IMR-90 (cell line): ENCODE data around the gene BLVRB. TPM values are rescaled to one million over a fixed set of nuclear protein-coding genes. Genes with fewer than 3 reads are reported as not detected.

Experiments used
- ATAC-seq: fragments of 200-7000 bp; cut with Tn5 transposase; 2 replicates; pipeline ENCODE4 v1.9.1; 2020; ENCODE audit warnings: low read depth, mild to moderate bottlenecking, moderate library complexity
- BruUV-seq: library from RNA; stranded (reverse); fragments of 400-500 nt; replicated peaks from 2 replicates; lab custom pipeline; 2021; lab: Mats Ljungman, UMichigan
- CTCF ChIA-PET: fragments of 300-600 bp; formaldehyde crosslinking; extraction: SDS; loops from one replicate; lab custom pipeline; 2021; ENCODE audit warnings: antibody characterized with exemption; lab: Yijun Ruan, JAX
- POLR2A ChIA-PET: fragments of 300-600 bp; sonication (Branson Sonifier 250); formaldehyde crosslinking; loops from one replicate; lab custom pipeline; 2022; ENCODE audit warnings: antibody characterized with exemption; ENCODE audit not compliant: unreplicated experiment; lab: Charles Lee
- DNase-seq: peaks from one replicate; pipeline ENCODE4 v3.0.0; 2013
- H2AFZ ChIP-seq: replicated peaks from 2 replicates; pipeline ENCODE3; 2013; ENCODE audit warnings: low read length, mild to moderate bottlenecking; ENCODE audit not compliant: poor library complexity
- H2AK5ac ChIP-seq: 2 replicates; pipeline ENCODE4 v1.6.1; 2013; ENCODE audit warnings: low read depth, low read length, inconsistent platforms
- H2AK9ac ChIP-seq: replicated peaks from 2 replicates; pipeline ENCODE3; 2013; ENCODE audit warnings: mild to moderate bottlenecking, low read depth, low read length, moderate library complexity; ENCODE audit not compliant: poor library complexity
- H2BK120ac ChIP-seq: 2 replicates; pipeline ENCODE4 v1.6.1; 2013; ENCODE audit warnings: low read depth, low read length, inconsistent platforms
- H2BK15ac ChIP-seq: 3 replicates; pipeline ENCODE4 v1.6.1; 2013; ENCODE audit warnings: low read depth, low read length, inconsistent platforms
- H2BK20ac ChIP-seq: 2 replicates; pipeline ENCODE4 v1.6.1; 2013; ENCODE audit warnings: low read depth, mild to moderate bottlenecking, inconsistent platforms, low read length, moderate library complexity
- H2BK5ac ChIP-seq: 2 replicates; pipeline ENCODE4 v1.6.1; 2013; ENCODE audit warnings: mild to moderate bottlenecking, low read depth, low read length, inconsistent platforms; ENCODE audit not compliant: poor library complexity, severe bottlenecking
- H3K14ac ChIP-seq: replicated peaks from 2 replicates; pipeline ENCODE4 v1.6.1; 2013; ENCODE audit warnings: low read depth, low read length, inconsistent platforms
- H3K18ac ChIP-seq: 2 replicates; pipeline ENCODE4 v1.6.1; 2013; ENCODE audit warnings: low read depth, low read length, control low read depth
- H3K23ac ChIP-seq: 2 replicates; pipeline ENCODE4 v1.6.1; 2013; ENCODE audit warnings: low read depth, low read length, inconsistent platforms
- H3K27ac ChIP-seq: 2 replicates; pipeline ENCODE4 v1.5.1; 2013; ENCODE audit warnings: mild to moderate bottlenecking, control low read depth, low read length; ENCODE audit not compliant: insufficient read depth
- H3K27me3 ChIP-seq: 2 replicates; pipeline ENCODE4 v1.6.1; 2013; ENCODE audit warnings: low read length; ENCODE audit not compliant: control insufficient read depth, insufficient read depth
- H3K36me3 ChIP-seq: 2 replicates; pipeline ENCODE4 v1.6.1; 2013; ENCODE audit warnings: low read length, mixed read lengths; ENCODE audit not compliant: control insufficient read depth, insufficient read depth
- H3K4ac ChIP-seq: 2 replicates; pipeline ENCODE4 v1.6.1; 2013; ENCODE audit warnings: low read depth, low read length, inconsistent platforms
- H3K4me1 ChIP-seq: 2 replicates; pipeline ENCODE4 v1.6.1; 2013; ENCODE audit warnings: low read length, mixed read lengths; ENCODE audit not compliant: control insufficient read depth, insufficient read depth
- H3K4me2 ChIP-seq: 2 replicates; pipeline ENCODE4 v1.6.1; 2013; ENCODE audit warnings: low read depth, mild to moderate bottlenecking, control low read depth, low read length, moderate library complexity
- H3K4me3 ChIP-seq: 2 replicates; pipeline ENCODE4 v1.5.1; 2013; ENCODE audit warnings: low read depth, mild to moderate bottlenecking, control low read depth, low read length, moderate library complexity; ENCODE audit not compliant: insufficient read depth
- H3K56ac ChIP-seq: 2 replicates; pipeline ENCODE4 v1.6.1; 2013; ENCODE audit warnings: low read length, inconsistent platforms; ENCODE audit not compliant: insufficient read depth; ENCODE audit errors: extremely low read depth
- H3K79me1 ChIP-seq, 2 experiments: 2 replicates each; pipeline ENCODE4 v1.6.1; 2013; ENCODE audit warnings: low read length in 2 of 2, inconsistent platforms in 1 of 2, low read depth in 1 of 2
- H3K9ac ChIP-seq: 2 replicates; pipeline ENCODE4 v1.6.1; 2013; ENCODE audit warnings: low read depth, low read length, control low read depth
- H3K9me1 ChIP-seq: 2 replicates; pipeline ENCODE4 v1.6.1; 2013; ENCODE audit warnings: low read length, inconsistent platforms; ENCODE audit not compliant: insufficient read depth
- H3K9me3 ChIP-seq: 2 replicates; pipeline ENCODE4 v1.6.1; 2013; ENCODE audit warnings: low read length; ENCODE audit not compliant: control insufficient read depth, insufficient read depth
- H4K20me1 ChIP-seq: 2 replicates; pipeline ENCODE4 v1.6.1; 2013; ENCODE audit warnings: low read length, inconsistent platforms; ENCODE audit not compliant: insufficient read depth
- H4K5ac ChIP-seq: 2 replicates; pipeline ENCODE4 v1.6.1; 2013; ENCODE audit warnings: mild to moderate bottlenecking, low read depth, low read length, control low read depth
- H4K8ac ChIP-seq, 2 experiments: 2 replicates each; pipeline ENCODE4 v1.6.1; 2013; ENCODE audit warnings: low read depth in 2 of 2, low read length in 2 of 2, control low read depth in 1 of 2, inconsistent platforms in 1 of 2
- H4K91ac ChIP-seq: 2 replicates; pipeline ENCODE4 v1.6.1; 2013; ENCODE audit warnings: low read depth, low read length, inconsistent platforms; ENCODE audit not compliant: insufficient read depth
- BHLHE40 ChIP-seq: fragments of 150-350 bp; IDR thresholded peaks from 2 replicates; pipeline ENCODE4 v1.6.1; 2016; ENCODE audit warnings: mild to moderate bottlenecking, low read depth, low read length
- CEBPB ChIP-seq: IDR thresholded peaks from 2 replicates; pipeline ENCODE4 v1.6.1; 2012; ENCODE audit warnings: low read depth, low read length, improper control_type of control experiment
- CHD1 ChIP-seq: IDR thresholded peaks from 2 replicates; pipeline ENCODE4 v1.6.1; 2012; ENCODE audit warnings: low read depth, low read length, improper control_type of control experiment
- CTCF ChIP-seq: conservative IDR thresholded peaks from 2 replicates; pipeline ENCODE4 v1.5.1; 2012; ENCODE audit warnings: mild to moderate bottlenecking, low read depth, low read length, improper control_type of control experiment
- ELK1 ChIP-seq: fragments of 150-350 bp; IDR thresholded peaks from 2 replicates; pipeline ENCODE4 v1.6.1; 2016; ENCODE audit warnings: low read depth, mild to moderate bottlenecking, low read length, moderate library complexity, borderline replicate concordance
- FOS ChIP-seq: fragments of 150-350 bp; IDR thresholded peaks from 2 replicates; pipeline ENCODE4 v1.6.1; 2016; ENCODE audit warnings: low read depth, low read length
- MAFK ChIP-seq: IDR thresholded peaks from 2 replicates; pipeline ENCODE4 v1.6.1; 2012; ENCODE audit warnings: low read depth, low read length, improper control_type of control experiment
- MAZ ChIP-seq: IDR thresholded peaks from 2 replicates; pipeline ENCODE4 v1.6.1; 2012; ENCODE audit warnings: low read depth, mild to moderate bottlenecking, low read length, improper control_type of control experiment, moderate library complexity, borderline replicate concordance
- MXI1 ChIP-seq: IDR thresholded peaks from 2 replicates; pipeline ENCODE4 v1.6.1; 2012; ENCODE audit warnings: low read depth, mild to moderate bottlenecking, low read length, moderate library complexity, borderline replicate concordance
- NFE2L2 ChIP-seq: fragments of 150-350 bp; IDR thresholded peaks from 2 replicates; pipeline ENCODE4 v1.6.1; 2016; ENCODE audit warnings: low read depth, mild to moderate bottlenecking, low read length
- POLR2A ChIP-seq: IDR thresholded peaks from 2 replicates; pipeline ENCODE4 v1.6.1; 2012; ENCODE audit warnings: mild to moderate bottlenecking, low read depth, low read length
- RAD21 ChIP-seq: IDR thresholded peaks from 2 replicates; pipeline ENCODE4 v1.6.1; 2012; ENCODE audit warnings: low read length, improper control_type of control experiment
- RCOR1 ChIP-seq: IDR thresholded peaks from 2 replicates; pipeline ENCODE4 v1.6.1; 2012; ENCODE audit warnings: mild to moderate bottlenecking, low read length, improper control_type of control experiment; ENCODE audit not compliant: insufficient replicate concordance
- RFX5 ChIP-seq: IDR thresholded peaks from 2 replicates; pipeline ENCODE4 v1.8.0; 2012; ENCODE audit warnings: low read depth, mild to moderate bottlenecking, low read length, moderate library complexity
- SMC3 ChIP-seq: fragments of 150-350 bp; IDR thresholded peaks from 2 replicates; pipeline ENCODE4 v1.6.1; 2016; ENCODE audit warnings: low read depth, mild to moderate bottlenecking, antibody characterized with exemption, low read length, moderate library complexity
- USF2 ChIP-seq: fragments of 150-350 bp; IDR thresholded peaks from 2 replicates; pipeline ENCODE4 v1.6.1; 2017; ENCODE audit warnings: mild to moderate bottlenecking, antibody characterized with exemption, low read length, low read depth
- WGBS, 2 experiments: methylation state at CpG; one replicate each; pipeline versions ENCODE4 v1.1.5 to v1.1.7; 2013; ENCODE audit warnings: missing lambda C conversion rate in 2 of 2; ENCODE audit not compliant: insufficient read length in 1 of 2; ENCODE audit errors: extremely low coverage in 2 of 2; 5-methylcytosine and 5-hydroxymethylcytosine counted together
- dilution Hi-C: fragments of 300-500 bp; cut with HindIII; formaldehyde crosslinking; loops from one replicate; pipeline ENCODE4 v1.14.3; 2018; ENCODE audit warnings: low sequenced_read_pairs; ENCODE audit not compliant: unreplicated experiment
- in situ Hi-C: fragments of 300-500 bp; cut with MboI; formaldehyde crosslinking; loops from 3 replicates; pipeline ENCODE4 v1.14.3; 2019; ENCODE audit warnings: low sequenced_read_pairs, inconsistent platforms, mixed read lengths
- intact Hi-C: fragments of 100-400 bp; cut with micrococcal nuclease; formaldehyde crosslinking; loops from 2 replicates; pipeline ENCODE4 v1.10.0; 2022
- polyA plus RNA-seq, 3 experiments: library from polyadenylated mRNA; depleted of rRNA; stranded (reverse); fragments of >200 nt; gene quantifications; 2 replicates each; pipeline ENCODE4 v1.2.3, GENCODE V29; 2012; ENCODE audit warnings: low replicate concordance in 1 of 3
- total RNA-seq: library from RNA; depleted of rRNA; stranded (reverse); fragments of >200 nt; gene quantifications from 2 replicates; pipeline ENCODE4 v1.2.3, GENCODE V29; 2012

BLVRB gene
- total and polyA plus RNA-seq, 2 of the 4 experiments (the other 2 are of a cell fraction), result 65.2 to 102 TPM

- no peak overlapping the region; the same call in 1 of the 2 replicates for H3K27ac ChIP-seq
- peak overlapping the region; percentile 26 for H3K14ac ChIP-seq
- H3K4me2 ChIP-seq, result no peak overlapping the region
- no peak for TF ChIP-seq CEBPB
- TF ChIP-seq CTCF, result no peak
- no peak for TF ChIP-seq USF2
- no peak for TF ChIP-seq RCOR1
- no peak for TF ChIP-seq SMC3
- TF ChIP-seq MXI1, result no peak
- TF ChIP-seq CHD1, result no peak
- TF ChIP-seq MAZ, result no peak
- TF ChIP-seq BHLHE40, result no peak
- no peak for TF ChIP-seq MAFK
- no peak for TF ChIP-seq POLR2A
- TF ChIP-seq ELK1, result no peak
- TF ChIP-seq NFE2L2, result no peak
- TF ChIP-seq RFX5, result no peak
- no peak for TF ChIP-seq RAD21
- no peak for TF ChIP-seq FOS
- dilution Hi-C loops, result no loop called here
- peaks cover 8% of the 10 kb centered on the region for H3K4me1 ChIP-seq
- peaks cover 0 to 16% of the 10 kb centered on the region in 2 experiments; a peak in 1 of 4 replicates for H3K79me1 ChIP-seq
- intact Hi-C loops, result no loop called here
- H3K56ac ChIP-seq, result no peak overlapping the region
- no peaks in the 10 kb centered on the region for H3K9me3 ChIP-seq
- peak overlapping the region; percentile 50 to 90; a peak in 3 of 4 replicates for H4K8ac ChIP-seq
- peak overlapping the region; percentile 81 for H4K91ac ChIP-seq
- peak overlapping the region; percentile 58 for H2BK120ac ChIP-seq
- in situ Hi-C loops, result no loop called here
- H3K4me3 ChIP-seq, result no peak overlapping the region
- ChIA-PET POLR2A (interaction anchor here (1.3 kb wide), 1 partner anchor 9 kb away, joined by 4 read pairs; no protein-coding TSS in a partner anchor), CTCF (interaction anchor here (0.6 kb wide), 1 partner anchor 277 kb away, joined by 4 read pairs; no protein-coding TSS in a partner anchor)
- H3K18ac ChIP-seq, result no peak overlapping the region
- no peak overlapping the region for H3K9ac ChIP-seq
- peak overlapping the region; percentile 66 for H3K4ac ChIP-seq
- H4K5ac ChIP-seq, result peak overlapping the region; percentile 9; the same call in 1 of the 2 replicates
- peak overlapping the region; percentile 81 for H2AK5ac ChIP-seq
- DNase-seq (no peak), ATAC-seq (no peak)
- peak overlapping the region; percentile 18; the same call in 1 of the 2 replicates for H2BK20ac ChIP-seq
- no peaks in the 10 kb centered on the region for H3K27me3 ChIP-seq
- peak overlapping the region; percentile 94 for H2AFZ ChIP-seq
- no TSS peak for BruUV-seq
- 92% methylated on average over 2 of the region's 4 CpGs; no CpG with 5 or more reads in 1 of the 2 experiments for WGBS, 2 experiments
- peak overlapping the region; percentile 46; the same call in 2 of the 3 replicates for H2BK15ac ChIP-seq
- H3K9me1 ChIP-seq, result peaks cover 9% of the 10 kb centered on the region
- no peaks in the 10 kb centered on the region for H4K20me1 ChIP-seq
- H3K36me3 ChIP-seq, result peaks cover 5% of the 10 kb centered on the region
- peak overlapping the region; percentile 85 for H2AK9ac ChIP-seq
- H3K23ac ChIP-seq, result no peak overlapping the region
- H2BK5ac ChIP-seq, result peak overlapping the region; percentile 53
Observed at GRCh38 chr19:40417643-40417981, 47.9 kb downstream of the BLVRB start.
